Brain microvascular endothelial cell (primary cell): ENCODE data around the gene SEMA6D.

Source experiments
- DNase-seq: peaks from one replicate; pipeline ENCODE4 v3.0.0-alpha.2; 2020
- H3K27ac ChIP-seq: fragments of 250-450 bp; sonication (Bioruptor Pico); 2 replicates; pipeline ENCODE4 v1.5.1; 2020; ENCODE audit warnings: mild to moderate bottlenecking, moderate library complexity
- H3K27me3 ChIP-seq: fragments of 250-450 bp; sonication (Bioruptor Pico); replicated peaks from 2 replicates; pipeline ENCODE4 v1.5.1; 2020; ENCODE audit warnings: mild to moderate bottlenecking
- H3K36me3 ChIP-seq: fragments of 250-450 bp; sonication (Bioruptor Pico); replicated peaks from 2 replicates; pipeline ENCODE4 v1.5.1; 2020; ENCODE audit warnings: mild to moderate bottlenecking
- H3K4me3 ChIP-seq: 2 replicates; pipeline ENCODE4 v1.5.1; 2011; ENCODE audit warnings: low read depth, mild to moderate bottlenecking, control low read depth, low read length, moderate library complexity
- CTCF ChIP-seq: IDR thresholded peaks from 2 replicates; pipeline ENCODE4 v1.5.1; 2011; ENCODE audit warnings: low read depth, mild to moderate bottlenecking, moderate library complexity, low read length, control low read depth, inconsistent platforms; ENCODE audit errors: missing control alignments
- in situ Hi-C: cut with HindIII; loops from 2 replicates; pipeline ENCODE4 v1.10.0; 2017; ENCODE audit warnings: low sequenced_read_pairs, low pct_ligation_motif_present

The SEMA6D gene

GRCh38 chr15:47754312-47754711 lies 37.0 kb downstream of the SEMA6D start:
- no peak for DNase-seq
- no peak for TF ChIP-seq CTCF
- Histone ChIP-seq H3K36me3 (no peaks in the 10 kb centered on the region), H3K27me3 (no peaks in the 10 kb centered on the region), H3K4me3 (no peak overlapping the region), H3K27ac (no peak overlapping the region)
- in situ Hi-C loops: no loop called here

- Histone ChIP-seq H3K4me3 (no peak overlapping the region), H3K36me3 (no peaks in the 10 kb centered on the region), H3K27ac (no peak overlapping the region), H3K27me3 (no peaks in the 10 kb centered on the region)
- TF ChIP-seq CTCF: no peak
- no peak for DNase-seq
- in situ Hi-C loops: no loop called here
Measured at GRCh38 chr15:47755941-47756340, 38.6 kb downstream of the SEMA6D start.

GRCh38 chr15:47756872-47757271 lies 39.6 kb downstream of the SEMA6D start:
- peak; percentile 93 for DNase-seq
- no peaks in the 10 kb centered on the region for H3K36me3 ChIP-seq
- H3K27me3 ChIP-seq: no peaks in the 10 kb centered on the region
- in situ Hi-C loops: no loop called here
- TF ChIP-seq CTCF: no peak
- H3K4me3 ChIP-seq: no peak overlapping the region
- H3K27ac ChIP-seq: peak overlapping the region; percentile 33

GRCh38 chr15:47757331-47757730 lies 40.0 kb downstream of the SEMA6D start:
- H3K27me3 ChIP-seq: no peaks in the 10 kb centered on the region
- no peak overlapping the region for H3K4me3 ChIP-seq
- no peak overlapping the region for H3K27ac ChIP-seq
- no peak for DNase-seq
- no peaks in the 10 kb centered on the region for H3K36me3 ChIP-seq
- TF ChIP-seq CTCF: no peak
- in situ Hi-C loops: no loop called here

- no peak overlapping the region for H3K27ac ChIP-seq
- in situ Hi-C loops: no loop called here
- no peak for TF ChIP-seq CTCF
- no peak overlapping the region for H3K4me3 ChIP-seq
- no peaks in the 10 kb centered on the region for H3K27me3 ChIP-seq
- DNase-seq: no peak
- no peaks in the 10 kb centered on the region for H3K36me3 ChIP-seq
Measured at GRCh38 chr15:47762621-47763020, 45.3 kb downstream of the SEMA6D start.

GRCh38 chr15:47764666-47765065 lies 47.4 kb downstream of the SEMA6D start:
- H3K27me3 ChIP-seq: no peaks in the 10 kb centered on the region
- in situ Hi-C loops: no loop called here
- no peak for DNase-seq
- no peak for TF ChIP-seq CTCF
- no peak overlapping the region for H3K27ac ChIP-seq
- H3K36me3 ChIP-seq: no peaks in the 10 kb centered on the region
- H3K4me3 ChIP-seq: no peak overlapping the region
